GM21367 (cell line): ENCODE data around the gene BHLHE23.

ENCODE experiments used
- ATAC-seq: cut with Tn5 transposase; IDR thresholded peaks from one replicate; pipeline ENCODE4 v1.9.1; 2021; ENCODE audit not compliant: unreplicated experiment

The BHLHE23 gene

DNA sequence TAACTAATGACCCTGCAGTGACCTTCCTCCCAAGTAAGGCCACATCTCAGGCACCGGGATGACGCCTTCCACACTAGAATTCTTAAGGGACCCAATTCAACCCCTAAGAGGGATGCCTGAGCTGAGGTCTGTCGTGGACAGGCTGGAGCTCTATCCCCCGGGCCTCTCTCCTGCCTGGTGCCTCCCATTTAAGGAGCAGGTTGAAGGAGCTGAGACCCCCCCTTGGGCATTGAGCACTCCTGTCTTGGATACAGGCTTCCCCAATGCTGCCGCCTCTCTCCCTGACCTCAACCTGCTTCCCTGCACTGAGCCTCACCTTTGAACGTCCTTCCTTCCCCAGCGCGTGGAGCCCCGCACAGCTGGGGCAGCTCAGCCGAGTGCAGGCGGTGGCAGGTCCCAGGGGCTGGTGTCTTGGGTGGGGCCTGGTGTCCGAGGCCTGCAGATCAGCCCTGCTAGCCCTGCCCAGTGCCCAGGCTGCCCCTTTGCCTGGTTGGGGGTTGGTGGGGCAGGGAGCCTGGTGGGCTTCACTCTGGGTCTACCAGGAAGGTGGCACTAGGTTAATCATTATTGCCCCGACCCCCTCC, 19.9 kb upstream of the BHLHE23 start:
- ATAC-seq = no peak

DNA sequence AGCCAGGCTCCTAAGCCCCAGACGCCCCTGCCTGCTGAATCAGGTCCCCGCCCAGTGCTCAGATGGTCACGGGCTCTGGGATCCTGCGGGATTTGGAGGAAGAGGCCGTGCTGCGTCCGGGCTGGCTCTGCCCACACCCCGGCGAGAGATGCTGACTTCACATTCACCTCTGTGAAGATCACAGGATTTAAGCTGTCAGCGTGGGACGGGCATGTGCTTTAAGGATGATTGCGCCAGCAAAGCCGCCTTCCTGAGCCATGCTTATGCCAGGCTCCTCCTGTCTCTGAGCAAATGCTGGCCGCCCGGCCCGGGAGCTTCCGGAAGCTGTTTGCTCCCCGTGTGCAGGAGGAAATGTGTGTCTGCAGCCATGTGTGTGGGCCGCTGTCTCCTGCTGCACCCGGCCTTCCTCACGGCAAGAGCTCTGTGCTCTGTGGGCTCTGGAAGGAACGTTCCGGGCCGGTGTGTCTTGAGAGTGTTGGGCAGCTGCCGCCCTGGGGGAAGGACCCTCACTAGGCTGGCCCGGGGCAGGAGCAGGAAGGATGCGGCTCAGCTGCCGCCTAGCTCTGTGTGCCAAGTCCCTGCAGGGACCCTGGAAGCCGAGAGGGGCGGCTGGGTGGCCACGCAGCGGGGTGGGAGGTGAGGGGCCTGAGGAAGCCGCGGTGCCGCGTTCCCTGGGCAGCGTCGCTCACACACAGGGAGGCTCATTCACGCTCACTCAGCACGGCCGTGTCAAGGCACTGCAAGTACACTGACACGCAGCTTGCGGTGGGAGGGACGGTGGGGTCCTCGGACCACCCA, 19.0 kb upstream of the BHLHE23 start:
- no peak for ATAC-seq

- ATAC-seq = no peak
These were observed 18.0 kb upstream of the BHLHE23 start for GRCh38 chr20:63024573-63025392.

DNA sequence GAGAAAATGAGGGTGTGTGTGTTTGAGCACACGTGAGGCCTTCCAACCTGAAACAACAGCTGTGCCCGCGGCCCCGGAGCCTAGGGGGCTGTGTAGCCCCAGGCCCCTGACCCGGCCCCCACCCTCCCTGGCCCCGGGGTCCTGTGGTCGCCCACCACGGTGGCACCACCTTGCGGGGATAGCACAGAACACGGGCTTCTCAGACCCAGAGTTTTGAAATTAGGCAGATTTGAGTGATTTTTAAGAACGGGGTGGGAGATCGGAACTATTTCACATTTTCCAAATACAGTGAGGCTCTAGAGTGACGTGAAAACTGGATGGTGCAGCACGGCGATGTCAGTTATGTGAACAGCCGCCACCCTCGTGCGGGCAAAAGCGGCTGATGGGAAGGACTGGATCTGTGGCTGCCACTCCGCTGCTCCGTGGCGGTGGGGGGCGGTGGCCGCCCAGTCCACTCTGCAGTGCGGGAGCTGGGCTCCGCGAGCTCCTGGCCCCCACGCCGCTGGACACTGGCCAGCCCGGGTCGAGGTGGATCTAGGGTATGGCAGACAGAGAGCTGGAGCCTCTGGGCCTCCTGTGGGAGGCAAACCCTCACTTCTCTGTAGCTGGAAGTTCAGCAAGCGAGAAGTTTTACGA, 17.3 kb upstream of the BHLHE23 start:
- ATAC-seq = no peak

DNA sequence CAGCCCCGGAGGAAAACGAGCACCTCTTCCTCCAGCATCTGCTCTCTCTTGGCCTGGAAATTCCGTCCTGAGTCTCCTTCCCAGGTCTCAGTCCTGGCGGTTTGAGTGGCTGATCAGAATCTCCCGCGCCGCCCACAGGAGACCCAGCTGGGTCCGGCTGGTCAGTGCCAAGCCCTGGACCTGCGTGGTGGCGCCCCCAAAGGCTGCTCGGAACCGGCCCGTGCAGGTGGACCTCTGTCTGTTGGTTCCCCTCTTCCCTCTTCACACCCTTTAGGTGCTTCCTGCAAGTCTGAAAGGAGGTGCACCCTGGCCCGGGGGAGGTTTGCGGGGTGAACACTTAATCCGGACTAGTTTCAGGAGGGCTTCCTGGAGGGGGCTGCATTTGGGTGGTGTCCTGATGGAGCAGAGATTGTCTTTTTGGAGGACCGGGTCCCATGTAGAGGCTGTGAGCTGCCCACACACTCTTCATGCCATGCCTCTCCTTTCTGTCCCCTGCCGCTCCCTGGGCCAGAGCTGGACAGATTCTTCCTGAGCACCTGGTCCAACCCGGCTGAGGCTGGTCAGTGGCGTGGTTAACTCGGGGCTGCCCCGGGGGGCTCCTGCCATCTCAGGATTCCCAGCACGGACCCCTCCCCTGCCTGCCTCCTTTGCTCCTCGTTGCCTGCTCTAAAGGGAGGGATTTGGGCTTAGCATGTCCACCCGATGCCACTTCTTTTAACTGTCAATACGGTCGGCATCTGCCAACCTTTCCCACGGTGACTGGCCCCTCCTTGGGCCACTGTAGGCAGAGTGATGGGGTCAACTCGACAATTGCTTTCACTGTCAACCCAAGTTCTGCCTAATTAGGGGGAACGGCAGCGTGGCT, 16.5 kb upstream of the BHLHE23 start:
- no peak for ATAC-seq

GRCh38 chr20:63022501-63022900, 15.7 kb upstream of the BHLHE23 start:
- ATAC-seq = no peak

- ATAC-seq = no peak
These were observed 14.9 kb upstream of the BHLHE23 start for GRCh38 chr20:63021356-63022321.

GRCh38 chr20:63020681-63021080, 13.9 kb upstream of the BHLHE23 start:
- no peak for ATAC-seq

GRCh38 chr20:63017826-63018411, 11.2 kb upstream of the BHLHE23 start:
- ATAC-seq = no peak

GRCh38 chr20:63017076-63017825, 10.5 kb upstream of the BHLHE23 start:
- ATAC-seq = no peak

DNA sequence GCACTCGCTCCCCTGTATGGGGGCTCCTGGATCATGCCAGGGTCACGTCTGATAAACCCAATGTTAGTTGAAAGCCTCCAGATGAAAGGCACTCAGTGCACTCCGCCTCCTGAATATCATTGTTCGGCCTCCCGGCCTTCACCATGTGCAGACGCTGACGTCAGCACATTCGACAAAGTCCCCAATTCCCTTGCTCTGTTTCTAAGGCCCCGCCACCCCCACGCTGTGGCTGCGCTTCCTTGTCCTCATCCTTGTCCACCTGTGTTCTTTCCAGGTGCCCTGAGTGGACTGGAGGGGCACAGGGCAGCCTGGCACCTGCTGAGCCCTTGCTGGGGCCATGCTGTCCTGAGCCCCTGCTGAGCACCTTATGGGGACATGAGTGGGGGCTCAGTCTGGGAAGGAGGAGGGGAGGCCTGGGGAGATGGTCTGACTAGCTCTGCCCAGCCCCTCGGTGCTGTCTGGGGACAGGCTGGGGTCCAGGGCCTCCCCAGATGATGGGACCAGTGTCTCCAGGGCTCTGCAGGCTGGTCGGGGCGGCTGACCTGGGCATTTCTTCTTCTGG, 9.8 kb upstream of the BHLHE23 start:
- no peak for ATAC-seq

- no peak for ATAC-seq
These were observed 9.0 kb upstream of the BHLHE23 start for GRCh38 chr20:63015662-63016361.

DNA sequence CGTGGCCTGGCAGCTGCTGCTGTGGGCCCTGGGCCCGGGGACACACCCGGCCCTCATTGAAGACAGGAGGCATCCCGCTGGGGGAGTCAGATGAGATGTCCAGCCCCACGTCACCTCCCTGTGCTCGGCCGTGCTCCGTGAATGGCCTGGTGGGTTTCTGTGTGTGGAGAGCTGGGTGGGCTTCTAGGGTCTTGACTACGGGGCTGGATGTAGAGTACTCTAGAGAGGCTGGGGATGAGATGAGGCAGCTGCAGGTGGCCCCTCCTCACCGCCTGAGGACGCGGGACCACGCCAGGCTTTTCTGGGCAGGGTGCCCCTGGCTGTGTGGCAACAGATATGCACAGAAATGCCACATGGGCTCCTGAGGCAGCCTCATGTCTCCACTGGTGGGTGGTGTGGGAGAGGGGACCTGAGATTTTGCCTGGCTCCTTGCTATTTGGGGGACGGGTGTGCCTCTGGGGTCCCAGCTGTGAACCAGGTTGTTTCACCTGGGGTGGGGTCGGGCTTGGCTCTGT, 8.4 kb upstream of the BHLHE23 start:
- ATAC-seq = no peak

GRCh38 chr20:63014710-63015109, 7.9 kb upstream of the BHLHE23 start:
- ATAC-seq = no peak

DNA sequence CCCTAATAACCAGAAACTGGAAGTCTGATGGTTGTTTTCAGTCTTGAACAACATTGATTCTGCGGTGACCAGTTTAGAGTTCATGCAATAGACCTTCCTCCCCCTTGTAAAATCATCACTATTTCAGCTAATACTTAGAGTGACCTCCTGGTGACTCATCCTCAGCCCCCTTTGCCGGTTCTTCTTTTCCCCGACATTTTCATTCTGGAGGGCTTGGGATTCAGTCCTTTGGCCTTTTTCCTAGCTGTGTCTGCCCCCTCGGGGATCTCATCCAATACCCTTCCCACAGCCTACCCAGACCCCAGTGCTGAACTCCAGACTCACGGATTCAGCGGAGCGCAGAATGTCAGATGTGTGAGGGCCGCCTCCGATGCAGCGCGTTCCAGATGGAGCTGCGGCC, 7.5 kb upstream of the BHLHE23 start:
- no peak for ATAC-seq

DNA sequence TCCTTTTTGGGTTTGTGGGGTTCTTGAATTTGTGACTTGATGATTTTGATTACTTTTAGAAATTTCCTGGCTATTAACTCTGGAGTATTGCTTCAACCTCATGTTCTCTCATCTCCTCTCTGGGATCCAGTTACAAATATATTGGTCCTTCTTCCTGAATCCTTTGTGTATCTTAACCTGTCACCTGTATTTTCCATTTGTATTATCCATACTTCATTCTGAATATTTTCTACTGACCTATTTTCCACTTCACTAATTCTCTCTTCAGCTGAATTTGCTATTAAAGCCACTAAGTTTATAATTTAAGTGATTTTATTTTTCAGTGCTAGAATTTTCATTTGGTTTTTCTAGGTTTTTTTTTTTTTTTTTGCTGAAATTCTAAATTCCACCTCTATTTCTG, 6.4 kb upstream of the BHLHE23 start:
- ATAC-seq = no peak

- no peak for ATAC-seq
These were observed 5.0 kb upstream of the BHLHE23 start for GRCh38 chr20:63011798-63012197.
